Renal cortex interstitium (tissue), 11 donors: ENCODE measurements around the gene NFILZ. TPM values are rescaled to one million over a fixed set of nuclear protein-coding genes. Genes with fewer than 3 reads are reported as not detected.

Source experiments
- DNase-seq, 11 donors: peaks; one replicate each; pipeline ENCODE4 v3.0.0-alpha.2; 2013; ENCODE audit warnings: low read depth in 9 of 11, low spot score in 4 of 11; ENCODE audit errors: extremely low read depth in 1 of 11
- polyA plus RNA-seq, 3 donors: library from polyadenylated mRNA; unstranded; fragments of 120-200 nt; gene quantifications; one replicate each; pipeline ENCODE4 v1.2.1, GENCODE V29; 2013; ENCODE audit not compliant: insufficient read length in 3 of 3

NFILZ gene
- polyA plus RNA-seq, 3 donors, result not detected

- no peak for DNase-seq
Observed at GRCh38 chr19:8638078-8638619, 7.7 kb downstream of the NFILZ start.

GRCh38 chr19:8639821-8640401, 9.5 kb downstream of the NFILZ start:
- no peak for DNase-seq

- DNase-seq, result no peak
Observed at GRCh38 chr19:8640402-8641004, 10.1 kb downstream of the NFILZ start.

- DNase-seq, result no peak
Observed at GRCh38 chr19:8641221-8641907, 10.9 kb downstream of the NFILZ start.

- peak in 7 of 11 donors; percentile 15 to 57 (median 21) for DNase-seq
Observed at GRCh38 chr19:8641908-8642547, 11.6 kb downstream of the NFILZ start.

- no peak for DNase-seq
Observed at GRCh38 chr19:8642561-8642960, 12.1 kb downstream of the NFILZ start.

GRCh38 chr19:8643860-8644653, 13.6 kb downstream of the NFILZ start:
- no peak for DNase-seq

- no peak for DNase-seq
Observed at GRCh38 chr19:8648240-8648639, 17.8 kb downstream of the NFILZ start.

- DNase-seq, result peak in 7 of 11 donors; percentile 23 to 41 (median 30)
Observed at GRCh38 chr19:8654591-8655339, 24.3 kb downstream of the NFILZ start.

- no peak for DNase-seq
Observed at GRCh38 chr19:8655340-8655709, 24.9 kb downstream of the NFILZ start.

GRCh38 chr19:8657869-8658268, 27.4 kb downstream of the NFILZ start:
- DNase-seq, result no peak

GRCh38 chr19:8659905-8660304, 29.5 kb downstream of the NFILZ start:
- no peak for DNase-seq

GRCh38 chr19:8662263-8662662, 31.8 kb downstream of the NFILZ start:
- DNase-seq, result no peak

GRCh38 chr19:8663920-8664670, 33.7 kb downstream of the NFILZ start:
- DNase-seq, result peak in 1 of 11 donors; percentile 5

- DNase-seq, result no peak
Observed at GRCh38 chr19:8664671-8665057, 34.2 kb downstream of the NFILZ start.

- no peak for DNase-seq
Observed at GRCh38 chr19:8665468-8666213, 35.2 kb downstream of the NFILZ start.

- no peak for DNase-seq
Observed at GRCh38 chr19:8666814-8667405, 36.5 kb downstream of the NFILZ start.
